Measurements from ENCODE around the gene BIRC2.

DNA sequence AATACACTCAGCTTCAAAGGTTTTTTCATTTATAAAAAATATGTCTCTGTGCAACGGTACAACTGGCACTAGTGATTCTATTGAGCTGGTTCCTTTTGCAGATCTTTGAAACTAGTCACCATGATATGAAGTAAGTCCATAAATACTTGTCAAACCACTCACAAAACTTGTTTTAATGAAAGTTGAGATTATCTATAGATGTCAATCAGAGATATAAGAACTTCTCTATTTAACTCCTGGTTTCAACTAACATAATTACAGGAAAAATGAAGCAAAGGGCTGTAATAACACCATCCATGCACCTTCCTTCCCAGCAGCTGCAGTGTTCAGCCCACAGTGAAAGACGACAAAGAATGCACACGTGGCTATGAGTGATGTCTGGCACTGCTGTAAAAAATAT, 60.9 kb downstream of the BIRC2 start:
- TF ChIP-seq, protein P1, sequence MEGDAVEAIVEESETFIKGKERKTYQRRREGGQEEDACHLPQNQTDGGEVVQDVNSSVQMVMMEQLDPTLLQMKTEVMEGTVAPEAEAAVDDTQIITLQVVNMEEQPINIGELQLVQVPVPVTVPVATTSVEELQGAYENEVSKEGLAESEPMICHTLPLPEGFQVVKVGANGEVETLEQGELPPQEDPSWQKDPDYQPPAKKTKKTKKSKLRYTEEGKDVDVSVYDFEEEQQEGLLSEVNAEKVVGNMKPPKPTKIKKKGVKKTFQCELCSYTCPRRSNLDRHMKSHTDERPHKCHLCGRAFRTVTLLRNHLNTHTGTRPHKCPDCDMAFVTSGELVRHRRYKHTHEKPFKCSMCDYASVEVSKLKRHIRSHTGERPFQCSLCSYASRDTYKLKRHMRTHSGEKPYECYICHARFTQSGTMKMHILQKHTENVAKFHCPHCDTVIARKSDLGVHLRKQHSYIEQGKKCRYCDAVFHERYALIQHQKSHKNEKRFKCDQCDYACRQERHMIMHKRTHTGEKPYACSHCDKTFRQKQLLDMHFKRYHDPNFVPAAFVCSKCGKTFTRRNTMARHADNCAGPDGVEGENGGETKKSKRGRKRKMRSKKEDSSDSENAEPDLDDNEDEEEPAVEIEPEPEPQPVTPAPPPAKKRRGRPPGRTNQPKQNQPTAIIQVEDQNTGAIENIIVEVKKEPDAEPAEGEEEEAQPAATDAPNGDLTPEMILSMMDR (conservative IDR thresholded peaks at IDR 0.05; ENCODE audit: low read depth, low read length), result no peak
- no peak for TF ChIP-seq EZH2 (IDR thresholded peaks at IDR 0.05; ENCODE audit: borderline replicate concordance, low read depth, low read length, poor library complexity, severe bottlenecking)
